Kidney (tissue), 14 donors: ENCODE results near the gene SMIM5. TPM values are rescaled to one million over a fixed set of nuclear protein-coding genes. Genes with fewer than 3 reads are reported as not detected.

ENCODE experiments used
- DNase-seq, 5 donors: peaks; one replicate each; pipeline ENCODE4 v3.0.0-alpha.2; 2013 to 2020
- FAIRE-seq: peaks from 2 replicates; lab custom pipeline; 2012; peaks lifted over from hg19 to GRCh38; lab: Jason Lieb, UNC
- H3K27ac ChIP-seq, 2 donors: one replicate each; pipeline ENCODE4 v1.7.0; 2013; ENCODE audit warnings: low read depth in 2 of 2, low read length in 2 of 2, inconsistent platforms in 1 of 2
- H3K27me3 ChIP-seq: one replicate; pipeline ENCODE4 v1.7.1; 2013; ENCODE audit warnings: low read length, inconsistent platforms; ENCODE audit not compliant: control insufficient read depth, insufficient read depth
- H3K36me3 ChIP-seq, 3 donors: one replicate each; pipeline versions ENCODE4 v1.7.0 to v1.7.1; 2013; ENCODE audit warnings: low read length in 3 of 3, control low read depth in 1 of 3, inconsistent platforms in 1 of 3; ENCODE audit not compliant: insufficient read depth in 3 of 3, control insufficient read depth in 2 of 3
- H3K4me1 ChIP-seq, 3 donors: one replicate each; pipeline versions ENCODE4 v1.7.0 to v1.7.1; 2013; ENCODE audit warnings: low read length in 3 of 3, inconsistent platforms in 1 of 3, low read depth in 1 of 3; ENCODE audit not compliant: control insufficient read depth in 2 of 3, insufficient read depth in 2 of 3
- H3K4me3 ChIP-seq, 3 donors: one replicate each; pipeline versions ENCODE4 v1.7.0 to v1.8.1; 2013; ENCODE audit warnings: low read length in 3 of 3, control low read depth in 1 of 3, inconsistent platforms in 1 of 3
- H3K9ac ChIP-seq, 3 donors: one replicate each; pipeline versions ENCODE4 v1.7.0 to v1.7.1; 2013; ENCODE audit warnings: low read length in 3 of 3, control low read depth in 1 of 3, inconsistent platforms in 1 of 3
- H3K9me3 ChIP-seq, 3 donors: one replicate each; pipeline versions ENCODE4 v1.7.0 to v1.7.1; 2013; ENCODE audit warnings: low read length in 3 of 3, control low read depth in 1 of 3, inconsistent platforms in 1 of 3; ENCODE audit not compliant: control insufficient read depth in 2 of 3, insufficient read depth in 1 of 3
- intact Hi-C: fragments of 100-400 bp; cut with DNase I; formaldehyde crosslinking; loops from one replicate; pipeline ENCODE4 v1.11.1; 2022
- polyA plus RNA-seq: library from polyadenylated mRNA; stranded (reverse); fragments of 350-450 nt; fragmentation: Illumina TruSeq; extraction: RNeasy Lipid Tissue Mini Kit (QIAGEN cat#74804); gene quantifications from one replicate; pipeline ENCODE4 v1.2.3, GENCODE V29; 2014; ENCODE audit warnings: low read depth, low replicate concordance; ENCODE audit not compliant: insufficient read depth
- total RNA-seq: library from RNA; stranded (reverse); fragmentation: NEBNext Ultra II Directional; extraction: Animal tissue kit (Norgen Biotek cat#: 25700); gene quantifications from one replicate; pipeline ENCODE4 v1.2.1, GENCODE V29; 2021
- TF ChIP-seq, protein P1 (sequence below): IDR thresholded peaks from 3 replicates; pipeline ENCODE4 v1.5.1; 2012; ENCODE audit warnings: mild to moderate bottlenecking, moderate library complexity, borderline replicate concordance; ENCODE audit not compliant: insufficient read depth; ENCODE audit errors: extremely low read depth
- donor health status: control.
- donor health status: control.
- donor health status: control.
- donor health status: control.
- donor health status: control.
- donor health status: DM: yes; HTN: yes; CAD: no.
- donor health status: Normal renal cell carcinoma (clear cell type).

Gene SMIM5
- total and polyA plus RNA-seq, 2 donors from 2014 or later = 8.0 to 63.0 TPM

DNA sequence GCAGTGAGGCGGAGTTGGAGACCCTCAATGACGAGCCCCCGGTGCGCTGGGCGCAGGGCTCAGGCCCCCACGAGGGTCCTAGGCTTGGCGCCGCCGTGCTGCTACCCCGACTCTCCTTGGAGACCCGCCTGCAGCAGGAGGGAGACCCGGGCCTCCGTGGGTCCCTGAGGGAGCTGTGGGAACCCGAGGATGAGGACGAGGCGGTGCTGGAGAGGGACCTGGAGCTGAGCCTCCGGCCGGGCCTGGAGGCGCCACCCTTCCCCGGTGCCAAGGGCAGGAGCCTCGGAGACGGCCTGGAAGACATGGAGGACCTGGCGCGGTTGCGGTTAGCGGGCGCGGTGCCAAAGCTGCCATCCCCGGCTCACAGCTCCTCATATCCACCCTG lies 43.3 kb upstream of the SMIM5 start:
- DNase-seq = peak in 2 of 5 donors; percentile 28 to 85
- TF ChIP-seq, protein P1, sequence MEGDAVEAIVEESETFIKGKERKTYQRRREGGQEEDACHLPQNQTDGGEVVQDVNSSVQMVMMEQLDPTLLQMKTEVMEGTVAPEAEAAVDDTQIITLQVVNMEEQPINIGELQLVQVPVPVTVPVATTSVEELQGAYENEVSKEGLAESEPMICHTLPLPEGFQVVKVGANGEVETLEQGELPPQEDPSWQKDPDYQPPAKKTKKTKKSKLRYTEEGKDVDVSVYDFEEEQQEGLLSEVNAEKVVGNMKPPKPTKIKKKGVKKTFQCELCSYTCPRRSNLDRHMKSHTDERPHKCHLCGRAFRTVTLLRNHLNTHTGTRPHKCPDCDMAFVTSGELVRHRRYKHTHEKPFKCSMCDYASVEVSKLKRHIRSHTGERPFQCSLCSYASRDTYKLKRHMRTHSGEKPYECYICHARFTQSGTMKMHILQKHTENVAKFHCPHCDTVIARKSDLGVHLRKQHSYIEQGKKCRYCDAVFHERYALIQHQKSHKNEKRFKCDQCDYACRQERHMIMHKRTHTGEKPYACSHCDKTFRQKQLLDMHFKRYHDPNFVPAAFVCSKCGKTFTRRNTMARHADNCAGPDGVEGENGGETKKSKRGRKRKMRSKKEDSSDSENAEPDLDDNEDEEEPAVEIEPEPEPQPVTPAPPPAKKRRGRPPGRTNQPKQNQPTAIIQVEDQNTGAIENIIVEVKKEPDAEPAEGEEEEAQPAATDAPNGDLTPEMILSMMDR = no peak
- Histone ChIP-seq H3K4me3 (peak overlapping the region in 1 of 3 donors; percentile 56), H3K27ac (no peak overlapping the region), H3K9ac (no peak overlapping the region), H3K36me3 (peaks cover 0 to 8% (median 0%) of the 10 kb centered on the region in 3 donors), H3K27me3 (no peaks in the 10 kb centered on the region), H3K9me3 (no peaks in the 10 kb centered on the region), H3K4me1 (peaks cover 0 to 9% (median 3%) of the 10 kb centered on the region in 3 donors)
- intact Hi-C loops = no loop called here
- FAIRE-seq = no peak

DNA sequence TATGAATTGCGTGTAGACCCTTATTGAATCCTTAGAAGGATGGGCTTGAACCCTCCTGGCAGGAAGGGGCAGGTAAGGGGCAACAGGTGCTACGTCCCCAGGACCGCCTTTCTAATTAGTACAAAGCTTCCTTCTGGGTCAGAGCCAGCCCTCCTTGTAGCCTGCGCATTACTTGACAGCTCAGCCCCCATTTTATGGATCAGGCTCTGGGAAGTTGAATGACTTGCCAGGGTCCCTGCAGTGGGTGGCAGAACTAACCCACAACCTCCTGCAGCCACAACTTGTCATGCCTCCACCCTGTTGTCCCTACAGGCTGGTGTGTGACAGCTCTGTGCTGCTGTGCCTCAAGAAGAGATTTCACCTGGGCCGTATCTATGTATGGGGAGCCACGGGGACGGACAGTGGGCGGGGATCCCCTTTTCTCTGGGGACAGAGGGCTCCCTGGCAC lies 42.9 kb upstream of the SMIM5 start:
- no peak overlapping the region for H3K27ac ChIP-seq

DNA sequence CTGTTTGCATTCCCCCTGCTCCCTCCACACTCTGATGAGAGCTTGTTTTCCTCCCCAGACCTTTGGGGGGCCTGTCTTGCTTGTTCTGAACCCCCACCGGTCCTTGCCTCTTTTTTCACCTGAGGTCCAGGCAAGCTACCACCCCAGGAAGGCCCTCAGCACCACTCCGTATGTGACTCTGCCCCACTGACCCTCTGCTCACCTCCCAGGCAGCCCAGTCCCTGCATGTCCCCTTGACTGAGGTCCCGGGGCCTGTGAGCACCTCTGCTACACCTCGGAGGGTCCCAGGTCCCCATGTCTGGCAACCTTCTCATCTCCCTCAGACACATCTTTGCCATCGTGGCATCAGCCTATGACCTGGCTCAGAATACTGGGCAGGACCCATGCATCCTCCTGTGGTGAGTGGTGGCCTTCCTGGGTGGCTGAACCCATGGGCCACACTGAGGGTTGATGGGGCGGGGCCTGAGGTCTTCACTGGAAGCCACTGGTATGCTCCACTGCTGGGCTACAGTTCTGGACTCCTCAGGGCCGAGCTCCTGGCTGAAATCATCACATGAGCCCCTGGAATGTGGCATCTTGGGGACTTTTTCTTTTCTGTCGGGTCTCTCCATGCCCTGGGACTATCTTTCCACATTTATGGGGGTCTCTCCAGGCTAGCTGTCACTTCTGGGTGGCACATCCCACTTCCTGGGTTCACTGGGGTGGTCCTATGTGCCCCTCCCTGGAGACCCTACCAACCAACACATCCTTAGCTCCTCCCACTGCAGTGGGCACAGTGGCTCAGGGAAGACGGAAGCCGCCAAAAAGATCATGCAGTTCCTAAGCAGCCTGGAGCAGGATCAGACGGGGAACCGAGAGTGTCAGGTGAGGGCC lies 42.1 kb upstream of the SMIM5 start:
- H3K9me3 ChIP-seq = no peaks in the 10 kb centered on the region
- no peak for FAIRE-seq
- H3K27me3 ChIP-seq = no peaks in the 10 kb centered on the region
- TF ChIP-seq, protein P1 = no peak
- no peak overlapping the region for H3K4me3 ChIP-seq
- no peak for DNase-seq
- H3K27ac ChIP-seq = no peak overlapping the region
- no peak overlapping the region for H3K9ac ChIP-seq
- H3K4me1 ChIP-seq = peaks cover 0 to 9% (median 3%) of the 10 kb centered on the region in 3 donors
- intact Hi-C loops = no loop called here
- H3K36me3 ChIP-seq = peaks cover 0 to 8% (median 0%) of the 10 kb centered on the region in 3 donors

More for the DNA sequence above, 42.9 kb upstream of the SMIM5 start:
- H3K27me3 ChIP-seq = no peaks in the 10 kb centered on the region
- TF ChIP-seq, protein P1 = no peak
- DNase-seq (no peak), FAIRE-seq (no peak)
- peaks cover 0 to 8% (median 0%) of the 10 kb centered on the region in 3 donors for H3K36me3 ChIP-seq
- peak overlapping the region in 1 of 3 donors; percentile 56 for H3K4me3 ChIP-seq
- no peaks in the 10 kb centered on the region for H3K9me3 ChIP-seq
- H3K4me1 ChIP-seq = peaks cover 0 to 9% (median 3%) of the 10 kb centered on the region in 3 donors
- H3K9ac ChIP-seq = no peak overlapping the region
- intact Hi-C loops = no loop called here
